GM23248 (cell line): ENCODE measurements around the gene INSM1. TPM values are rescaled to one million over a fixed set of nuclear protein-coding genes. Genes with fewer than 3 reads are reported as not detected.
A peak's percentile ranks its signal among the peaks of the same experiment; 100 is the strongest.

ENCODE experiments used
- DNase-seq: peaks from one replicate; pipeline ENCODE4 v3.0.0-alpha.2; 2015
- H2AFZ ChIP-seq: fragments of 200-600 bp; sonication (generic); 2 replicates; pipeline ENCODE4 v1.6.1; 2016; ENCODE audit warnings: antibody characterized with exemption
- H3F3A ChIP-seq: fragments of 200-600 bp; sonication (generic); 2 replicates; pipeline ENCODE4 v1.6.1; 2016; ENCODE audit warnings: mild to moderate bottlenecking, antibody characterized with exemption, mixed run types; ENCODE audit not compliant: insufficient read depth
- H3K27ac ChIP-seq: fragments of 200-600 bp; sonication (generic); 2 replicates; pipeline ENCODE4 v1.5.1; 2016; ENCODE audit warnings: mild to moderate bottlenecking
- H3K27me3 ChIP-seq: fragments of 200-600 bp; sonication (generic); replicated peaks from 2 replicates; pipeline ENCODE4 v1.6.1; 2016; ENCODE audit warnings: mild to moderate bottlenecking; ENCODE audit not compliant: insufficient read depth
- H3K36me3 ChIP-seq: fragments of 200-600 bp; sonication (generic); 2 replicates; pipeline ENCODE4 v1.6.1; 2016; ENCODE audit warnings: low read depth, mild to moderate bottlenecking
- H3K4me1 ChIP-seq: fragments of 200-600 bp; sonication (generic); 2 replicates; pipeline ENCODE4 v1.6.1; 2016; ENCODE audit warnings: mild to moderate bottlenecking; ENCODE audit not compliant: insufficient read depth
- H3K4me2 ChIP-seq: fragments of 200-600 bp; sonication (generic); one replicate; pipeline ENCODE4 v1.6.1; 2016; ENCODE audit warnings: mild to moderate bottlenecking; ENCODE audit not compliant: unreplicated experiment
- H3K4me3 ChIP-seq: fragments of 200-600 bp; sonication (generic); 2 replicates; pipeline ENCODE4 v1.5.1; 2016; ENCODE audit warnings: mild to moderate bottlenecking
- H3K79me2 ChIP-seq: fragments of 200-600 bp; sonication (generic); 2 replicates; pipeline ENCODE4 v1.6.1; 2016; ENCODE audit warnings: mild to moderate bottlenecking; ENCODE audit not compliant: insufficient read depth
- H3K9ac ChIP-seq: fragments of 200-600 bp; sonication (generic); 2 replicates; pipeline ENCODE4 v1.6.1; 2016; ENCODE audit warnings: mild to moderate bottlenecking
- H3K9me2 ChIP-seq: fragments of 200-600 bp; sonication (generic); 2 replicates; pipeline ENCODE4 v1.6.1; 2016; ENCODE audit warnings: mixed run types, mild to moderate bottlenecking, moderate library complexity; ENCODE audit not compliant: insufficient read depth
- H3K9me3 ChIP-seq: fragments of 200-600 bp; sonication (generic); one replicate; pipeline ENCODE4 v1.6.1; 2017; ENCODE audit warnings: low read depth
- H4K20me1 ChIP-seq: fragments of 200-600 bp; sonication (generic); 2 replicates; pipeline ENCODE4 v1.6.0; 2016; ENCODE audit not compliant: insufficient read depth
- EZH2 ChIP-seq: fragments of 200-600 bp; sonication (generic); IDR thresholded peaks from 2 replicates; pipeline ENCODE4 v1.6.1; 2018; ENCODE audit warnings: antibody characterized with exemption, mild to moderate bottlenecking; ENCODE audit not compliant: insufficient read depth, poor library complexity, severe bottlenecking
- EZH2phosphoT487 ChIP-seq: fragments of 200-600 bp; sonication (generic); IDR thresholded peaks from 2 replicates; pipeline ENCODE4 v1.6.1; 2018; ENCODE audit warnings: antibody characterized with exemption, moderate library complexity, mild to moderate bottlenecking, low read depth; ENCODE audit not compliant: insufficient read depth
- WGBS, 2 experiments: methylation state at CpG; one replicate each; pipeline ENCODE4 v1.1.6; 2015 to 2017; ENCODE audit warnings: low lambda C conversion rate in 2 of 2, low coverage in 1 of 2; ENCODE audit errors: missing lambda C conversion rate in 2 of 2; 5-methylcytosine and 5-hydroxymethylcytosine counted together
- in situ Hi-C: fragments of 300-500 bp; cut with MboI; formaldehyde crosslinking; loops from 2 replicates; pipeline ENCODE4 v1.15.0; 2020
- polyA plus RNA-seq: library from polyadenylated mRNA; unstranded; fragments of >200 nt; fragmentation: Nextera tagmentation; extraction: Ambion mirVana; gene quantifications from 2 replicates; pipeline ENCODE4 v1.2.1, GENCODE V29; 2016
- total RNA-seq: library from RNA; depleted of rRNA; stranded (reverse); fragments of >200 nt; shearing (Covaris generic); gene quantifications from 2 replicates; pipeline ENCODE4 v1.2.3, GENCODE V29; 2014

Gene INSM1
- total and polyA plus RNA-seq, 2 experiments from 2014 or later: not detected

GRCh38 chr20:20366551-20366875 lies 1.4 kb upstream of the INSM1 start:
- Histone ChIP-seq H2AFZ (no peak overlapping the region), H3K27me3 (peaks cover 80% of the 10 kb centered on the region), H3K4me1 (no peaks in the 10 kb centered on the region), H3K4me2 (no peak overlapping the region), H3K27ac (no peak overlapping the region), H3K9ac (no peak overlapping the region), H3K36me3 (no peaks in the 10 kb centered on the region), H3F3A (no peaks in the 10 kb centered on the region), H3K9me3 (no peaks in the 10 kb centered on the region), H3K9me2 (no peaks in the 10 kb centered on the region), H3K79me2 (no peaks in the 10 kb centered on the region), H3K4me3 (no peak overlapping the region), H4K20me1 (no peaks in the 10 kb centered on the region)
- in situ Hi-C loops: loop anchor here (10.0 kb wide), 1 partner anchor 188 kb away; no protein-coding TSS in a partner anchor
- TF ChIP-seq EZH2phosphoT487: no peak
- TF ChIP-seq EZH2: no peak
- DNase-seq: no peak
- 16 to 33% methylated on average over 10 to 18 of the region's 19 CpGs for WGBS, 2 experiments

- in situ Hi-C loops: loop anchor here (10.0 kb wide), 1 partner anchor 188 kb away; no protein-coding TSS in a partner anchor
- H3K4me2 ChIP-seq: no peak overlapping the region
Measured at GRCh38 chr20:20366876-20367574, 879 bp upstream of the INSM1 start.

GRCh38 chr20:20368418-20369249 lies 730 bp downstream of the INSM1 start:
- H3F3A ChIP-seq: no peaks in the 10 kb centered on the region
- H3K9ac ChIP-seq: no peak overlapping the region
- H3K4me1 ChIP-seq: peaks cover 4% of the 10 kb centered on the region; the same call in 1 of the 2 replicates
- TF ChIP-seq EZH2 (peak; percentile 62), EZH2phosphoT487 (0 out of 2 replicates have a peak, but pooled peaks have one; percentile 35)
- H3K36me3 ChIP-seq: no peaks in the 10 kb centered on the region
- no peak overlapping the region for H3K27ac ChIP-seq
- no peak overlapping the region for H3K4me2 ChIP-seq
- no peaks in the 10 kb centered on the region for H4K20me1 ChIP-seq
- DNase-seq: peak; percentile 28
- H2AFZ ChIP-seq: no peak overlapping the region
- 2% methylated on average over 75 to 98 of the region's 130 CpGs for WGBS, 2 experiments
- H3K27me3 ChIP-seq: peaks cover 69% of the 10 kb centered on the region
- H3K9me3 ChIP-seq: no peaks in the 10 kb centered on the region
- H3K79me2 ChIP-seq: no peaks in the 10 kb centered on the region
- peak overlapping the region; percentile 40; the same call in 1 of the 2 replicates for H3K4me3 ChIP-seq
- no peaks in the 10 kb centered on the region for H3K9me2 ChIP-seq
- in situ Hi-C loops: loop anchor here (10.0 kb wide), 1 partner anchor 186 kb away; no protein-coding TSS in a partner anchor

More at GRCh38 chr20:20366876-20367574, 879 bp upstream of the INSM1 start:
- TF ChIP-seq EZH2phosphoT487 (peak; percentile 51; the same call in 1 of the 2 replicates), EZH2 (peak; percentile 99)
- no peak overlapping the region for H3K4me3 ChIP-seq
- H3K9me2 ChIP-seq: no peaks in the 10 kb centered on the region
- peak; percentile 21 for DNase-seq
- no peak overlapping the region for H3K27ac ChIP-seq
- no peaks in the 10 kb centered on the region for H3F3A ChIP-seq
- peaks cover 80% of the 10 kb centered on the region for H3K27me3 ChIP-seq
- no peaks in the 10 kb centered on the region for H3K9me3 ChIP-seq
- no peaks in the 10 kb centered on the region for H3K4me1 ChIP-seq
- H3K36me3 ChIP-seq: no peaks in the 10 kb centered on the region
- H4K20me1 ChIP-seq: no peaks in the 10 kb centered on the region
- H3K79me2 ChIP-seq: no peaks in the 10 kb centered on the region
- no peak overlapping the region for H3K9ac ChIP-seq
- WGBS, 2 experiments: 1 to 3% methylated on average over 46 to 63 of the region's 63 CpGs
- no peak overlapping the region for H2AFZ ChIP-seq

- no peaks in the 10 kb centered on the region for H3K79me2 ChIP-seq
- no peak overlapping the region for H3K9ac ChIP-seq
- H3K4me2 ChIP-seq: no peak overlapping the region
- H3K9me3 ChIP-seq: no peaks in the 10 kb centered on the region
- H3K36me3 ChIP-seq: no peaks in the 10 kb centered on the region
- H3K4me1 ChIP-seq: peaks cover 4% of the 10 kb centered on the region; the same call in 1 of the 2 replicates
- 26% methylated on average over 68 to 75 of the region's 86 CpGs for WGBS, 2 experiments
- H3K27me3 ChIP-seq: peaks cover 61% of the 10 kb centered on the region
- no peak overlapping the region for H3K4me3 ChIP-seq
- TF ChIP-seq EZH2phosphoT487: no peak
- TF ChIP-seq EZH2: no peak
- no peak overlapping the region for H3K27ac ChIP-seq
- DNase-seq: no peak
- no peaks in the 10 kb centered on the region for H3F3A ChIP-seq
- H4K20me1 ChIP-seq: no peaks in the 10 kb centered on the region
- no peaks in the 10 kb centered on the region for H3K9me2 ChIP-seq
- no peak overlapping the region for H2AFZ ChIP-seq
- in situ Hi-C loops: loop anchor here (10.0 kb wide), 1 partner anchor 185 kb away; no protein-coding TSS in a partner anchor
Measured at GRCh38 chr20:20369250-20370093, 1.6 kb downstream of the INSM1 start.
